B cell (primary cell): ENCODE measurements around the gene FRMD8. TPM values are rescaled to one million over a fixed set of nuclear protein-coding genes. Genes with fewer than 3 reads are reported as not detected.
"Not testable (repeated sequence)": the region's sequence is repeated elsewhere in the genome, so short reads cannot be mapped to it uniquely, and the experiment has no call there.

Experiments used
- ATAC-seq: fragments of 200-7000 bp; cut with Tn5 transposase; one replicate; pipeline ENCODE4 v1.10.0; 2021; ENCODE audit warnings: low read depth, mild to moderate bottlenecking, moderate number of reproducible peaks, moderate library complexity
- CTCF ChIA-PET: fragments of 350-600 bp; sonication (Branson Sonifier 250); formaldehyde crosslinking; loops from one replicate; lab custom pipeline; 2021; ENCODE audit warnings: antibody characterized with exemption, inconsistent platforms; lab: Charles Lee
- POLR2A ChIA-PET: fragments of 350-600 bp; sonication (Branson Sonifier 250); formaldehyde crosslinking; loops from one replicate; lab custom pipeline; 2021; ENCODE audit warnings: antibody characterized with exemption; lab: Charles Lee
- DNase-seq: peaks from one replicate; pipeline ENCODE4 v3.0.0; 2013
- H2AFZ ChIP-seq: 2 replicates; pipeline ENCODE4 v1.6.1; 2012; ENCODE audit warnings: mild to moderate bottlenecking, low read depth, low read length; ENCODE audit not compliant: insufficient read depth, poor library complexity, severe bottlenecking
- H3K27ac ChIP-seq, 2 donors: 1 replicate in 1 of 2; 2 replicates in 1 of 2; pipeline ENCODE4 v1.5.1; 2012 to 2013; ENCODE audit warnings: low read length in 2 of 2, mild to moderate bottlenecking in 2 of 2, moderate library complexity in 1 of 2
- H3K27me3 ChIP-seq, 4 experiments: fragments of 200-600 bp in 1 of 4; sonication (generic) in 1 of 4; replicated peaks in 1 of 4; 1 replicate in 2 of 4; 2 replicates in 2 of 4; pipeline versions ENCODE4 v1.6.1 to v1.7.0; 2013 to 2016; ENCODE audit warnings: low read length in 3 of 4, mild to moderate bottlenecking in 2 of 4, mixed read lengths in 1 of 4, moderate library complexity in 1 of 4; ENCODE audit not compliant: insufficient read depth in 4 of 4, control insufficient read depth in 3 of 4; ENCODE audit errors: control extremely low read depth in 1 of 4
- H3K36me3 ChIP-seq, 2 experiments: replicated peaks in 1 of 2; 1 replicate in 1 of 2; 2 replicates in 1 of 2; pipeline versions ENCODE4 v1.6.1 to v1.7.1; 2013; ENCODE audit warnings: low read length in 1 of 2; ENCODE audit not compliant: insufficient read depth in 2 of 2, control insufficient read depth in 1 of 2; ENCODE audit errors: control extremely low read depth in 1 of 2, extremely low read depth in 1 of 2
- H3K4me1 ChIP-seq, 2 donors: fragments of 200-600 bp in 1 of 2; sonication (generic) in 1 of 2; 1 replicate in 1 of 2; 2 replicates in 1 of 2; pipeline versions ENCODE4 v1.5.1 to v1.6.1; 2013 to 2017; ENCODE audit warnings: low read length in 2 of 2; ENCODE audit not compliant: control insufficient read depth in 2 of 2, insufficient read depth in 2 of 2
- H3K4me2 ChIP-seq: replicated peaks from 2 replicates; pipeline ENCODE3; 2012; ENCODE audit warnings: mild to moderate bottlenecking, low read depth, low read length; ENCODE audit not compliant: poor library complexity, severe bottlenecking
- H3K4me3 ChIP-seq, 5 experiments: fragments of 200-600 bp in 1 of 5; sonication (generic) in 1 of 5; 1 replicate in 3 of 5; 2 replicates in 2 of 5; pipeline versions ENCODE4 v1.5.1 to v1.7.0; 2011 to 2016; ENCODE audit warnings: low read length in 4 of 5, mild to moderate bottlenecking in 4 of 5, low read depth in 2 of 5, control low read depth in 1 of 5, moderate library complexity in 1 of 5; ENCODE audit not compliant: insufficient read depth in 1 of 5; ENCODE audit errors: control extremely low read depth in 1 of 5, extremely low read depth in 1 of 5
- H3K79me2 ChIP-seq: fragments of 200-600 bp; sonication (generic); one replicate; pipeline ENCODE4 v1.6.0; 2016; ENCODE audit warnings: low read length; ENCODE audit not compliant: control insufficient read depth, insufficient read depth
- H3K9ac ChIP-seq: fragments of 200-600 bp; sonication (generic); 2 replicates; pipeline ENCODE4 v1.6.1; 2017; ENCODE audit warnings: mild to moderate bottlenecking, low read length, moderate library complexity
- H3K9me3 ChIP-seq, 3 donors: one replicate each; pipeline versions ENCODE4 v1.6.1 to v1.7.1; 2013; ENCODE audit warnings: low read length in 2 of 3; ENCODE audit not compliant: control insufficient read depth in 2 of 3, insufficient read depth in 1 of 3; ENCODE audit errors: control extremely low read depth in 1 of 3
- H4K20me1 ChIP-seq: 2 replicates; pipeline ENCODE4 v1.6.0; 2012; ENCODE audit warnings: mild to moderate bottlenecking, low read length; ENCODE audit not compliant: insufficient read depth, control insufficient read depth, poor library complexity, severe bottlenecking
- H3K27ac Mint-ChIP-seq: one replicate; pipeline ENCODE4 v1.8.0; 2021; ENCODE audit warnings: mixed read lengths
- H3K27me3 Mint-ChIP-seq: one replicate; pipeline ENCODE4 v1.8.0; 2021; ENCODE audit warnings: mixed read lengths
- H3K4me1 Mint-ChIP-seq: one replicate; pipeline ENCODE4 v1.8.0; 2021; ENCODE audit warnings: mixed read lengths
- H3K4me3 Mint-ChIP-seq: one replicate; pipeline ENCODE4 v1.8.0; 2021; ENCODE audit warnings: mixed read lengths
- H3K9me3 Mint-ChIP-seq: one replicate; pipeline ENCODE4 v1.8.0; 2022; ENCODE audit warnings: mixed read lengths; ENCODE audit not compliant: insufficient read depth
- EZH2 ChIP-seq: IDR thresholded peaks from 2 replicates; pipeline ENCODE4 v1.6.1; 2012; ENCODE audit warnings: borderline replicate concordance, low read depth, mild to moderate bottlenecking, moderate library complexity, low read length; ENCODE audit not compliant: insufficient read depth, poor library complexity, severe bottlenecking
- WGBS: methylation state at CpG from one replicate; pipeline ENCODE4 v1.1.5; 2013; ENCODE audit warnings: missing lambda C conversion rate; ENCODE audit not compliant: insufficient coverage; 5-methylcytosine and 5-hydroxymethylcytosine counted together
- intact Hi-C: fragments of 100-400 bp; cut with micrococcal nuclease; formaldehyde crosslinking; loops from one replicate; pipeline ENCODE4 v1.10.0; 2022
- polyA plus RNA-seq: library from polyadenylated mRNA; depleted of rRNA; stranded (reverse); fragments of >200 nt; gene quantifications from 2 replicates; pipeline ENCODE4 v1.2.3, GENCODE V29; 2012
- total RNA-seq, 2 donors: library from RNA; stranded (reverse); fragments of 120-200 nt in 1 of 2; gene quantifications; 1 replicate in 1 of 2; 2 replicates in 1 of 2; pipeline versions ENCODE4 v1.2.3 to v1.2.4, GENCODE V29; 2013 to 2022
- TF ChIP-seq, protein P1 (sequence below): fragments of 200-600 bp; IDR thresholded peaks from one replicate; pipeline ENCODE4 v1.8.0; 2022; ENCODE audit warnings: antibody characterized with exemption, mild to moderate bottlenecking

FRMD8 gene
- total and polyA plus RNA-seq, 2 donors (not counting 1 experiment from before 2014, with no cell fraction given) = 44.3 to 73.6 TPM

DNA sequence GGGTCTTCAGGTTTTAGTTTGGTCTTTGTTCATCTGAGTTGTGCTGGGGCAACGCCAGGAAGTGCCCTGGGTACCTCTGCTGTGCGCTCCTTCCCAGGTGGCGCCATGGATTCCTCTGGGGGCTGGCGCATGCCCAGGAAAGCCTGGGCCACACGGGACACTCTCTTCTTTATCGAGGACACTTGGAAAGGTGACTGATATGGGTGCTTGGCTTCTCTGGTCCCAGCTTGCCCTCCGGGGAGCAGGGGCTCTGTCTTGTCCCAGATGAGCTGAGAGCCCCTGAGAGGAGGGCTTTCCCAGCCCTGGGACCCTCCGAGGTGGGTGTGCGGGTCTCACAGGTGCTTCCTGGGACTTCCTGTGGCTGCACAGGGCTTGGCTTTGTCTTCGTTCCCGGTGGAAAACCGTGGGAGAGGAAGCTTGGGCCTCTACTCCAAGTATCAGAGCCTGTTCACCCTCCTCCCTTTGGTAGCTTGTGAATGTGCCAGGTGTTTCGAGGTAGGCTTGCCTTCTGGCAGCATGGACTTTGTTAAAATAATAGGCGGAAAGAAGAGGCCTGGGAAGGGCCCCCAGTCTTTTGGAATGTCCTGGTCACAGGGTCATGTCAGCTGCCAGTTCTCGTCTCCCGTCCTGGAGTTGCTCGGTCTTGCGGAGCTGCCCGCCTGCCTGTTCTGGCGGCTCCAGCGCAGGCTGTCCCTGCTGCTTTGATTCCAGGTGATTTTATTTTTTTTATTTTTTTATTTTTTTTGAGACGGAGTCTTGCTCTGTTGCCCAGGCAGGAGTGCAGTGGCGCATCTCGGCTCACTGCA is 26.0 kb downstream of the FRMD8 start:
- Histone ChIP-seq H3K27me3 (no peaks in the 10 kb centered on the region), H3K4me3 (no peak overlapping the region), H3K4me1 (peaks cover 29 to 43% of the 10 kb centered on the region in 2 donors), H2AFZ (no peak overlapping the region), H3K36me3 (peaks cover 7 to 40% of the 10 kb centered on the region in 2 experiments), H4K20me1 (no peaks in the 10 kb centered on the region), H3K79me2 (peaks cover 80% of the 10 kb centered on the region), H3K27ac (no peak overlapping the region), H3K9ac (no peak overlapping the region), H3K4me2 (no peak overlapping the region), H3K9me3 (no peaks in the 10 kb centered on the region)
- no peaks in the 10 kb centered on the region for H3K27me3 Mint-ChIP-seq
- H3K9me3 Mint-ChIP-seq = no peaks in the 10 kb centered on the region
- peak overlapping the region; percentile 56 for H3K27ac Mint-ChIP-seq
- no peak for DNase-seq
- 94% methylated on average over 18 of the region's 24 CpGs for WGBS
- intact Hi-C loops = no loop called here
- TF ChIP-seq, protein P1, sequence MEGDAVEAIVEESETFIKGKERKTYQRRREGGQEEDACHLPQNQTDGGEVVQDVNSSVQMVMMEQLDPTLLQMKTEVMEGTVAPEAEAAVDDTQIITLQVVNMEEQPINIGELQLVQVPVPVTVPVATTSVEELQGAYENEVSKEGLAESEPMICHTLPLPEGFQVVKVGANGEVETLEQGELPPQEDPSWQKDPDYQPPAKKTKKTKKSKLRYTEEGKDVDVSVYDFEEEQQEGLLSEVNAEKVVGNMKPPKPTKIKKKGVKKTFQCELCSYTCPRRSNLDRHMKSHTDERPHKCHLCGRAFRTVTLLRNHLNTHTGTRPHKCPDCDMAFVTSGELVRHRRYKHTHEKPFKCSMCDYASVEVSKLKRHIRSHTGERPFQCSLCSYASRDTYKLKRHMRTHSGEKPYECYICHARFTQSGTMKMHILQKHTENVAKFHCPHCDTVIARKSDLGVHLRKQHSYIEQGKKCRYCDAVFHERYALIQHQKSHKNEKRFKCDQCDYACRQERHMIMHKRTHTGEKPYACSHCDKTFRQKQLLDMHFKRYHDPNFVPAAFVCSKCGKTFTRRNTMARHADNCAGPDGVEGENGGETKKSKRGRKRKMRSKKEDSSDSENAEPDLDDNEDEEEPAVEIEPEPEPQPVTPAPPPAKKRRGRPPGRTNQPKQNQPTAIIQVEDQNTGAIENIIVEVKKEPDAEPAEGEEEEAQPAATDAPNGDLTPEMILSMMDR = no peak
- TF ChIP-seq EZH2 = no peak
- CTCF ChIA-PET = interaction anchor here (0.7 to 14.9 kb wide), 4 partner anchors 31 to 375 kb away, joined by 3 to 541 read pairs (median 6); partner anchors contain the start of gene MALAT1
- POLR2A ChIA-PET = interaction anchor here (0.7 to 16.5 kb wide), 4 partner anchors 17 to 93 kb away, joined by 3 to 1159 read pairs (median 5); partner anchors contain the start of gene MALAT1
- H3K4me1 Mint-ChIP-seq = peaks cover 37% of the 10 kb centered on the region
- ATAC-seq = no peak
- H3K4me3 Mint-ChIP-seq = no peak overlapping the region

DNA sequence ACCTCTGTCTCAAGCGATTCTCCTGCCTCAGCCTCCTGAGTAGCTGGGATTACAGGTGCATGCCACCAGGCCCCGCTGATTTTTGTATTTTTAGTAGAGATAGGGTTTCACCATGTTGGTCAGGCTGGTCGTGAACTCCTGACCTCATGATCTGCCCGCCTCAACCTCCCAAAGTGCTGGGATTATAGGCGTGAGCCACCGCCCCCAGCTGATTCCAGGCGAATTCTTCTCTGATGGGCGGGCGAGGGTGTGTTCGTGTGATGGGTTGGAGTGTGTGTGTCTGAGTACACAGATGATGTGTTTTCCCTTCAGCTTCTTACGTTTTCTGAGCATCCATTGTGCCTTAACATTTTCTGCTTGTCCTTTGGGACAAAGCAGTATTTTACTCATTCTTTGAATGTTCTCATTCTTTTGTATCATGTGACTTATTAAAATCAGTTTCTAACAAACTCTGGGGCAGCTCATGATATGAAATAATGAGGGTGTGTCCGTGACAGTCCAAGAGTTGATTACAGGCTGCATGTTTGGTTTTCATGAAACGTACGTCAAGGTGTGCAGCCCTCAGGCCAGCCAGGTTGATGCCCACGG is 26.7 kb downstream of the FRMD8 start:
- WGBS = 97% methylated on average over 14 of the region's 15 CpGs
- ATAC-seq, H3K27ac ChIP-seq, DNase-seq, H2AFZ ChIP-seq, H3K4me2 ChIP-seq, H3K9me3 ChIP-seq, H3K4me3 ChIP-seq, H3K4me3 Mint-ChIP-seq, intact Hi-C loops, H3K27me3 ChIP-seq, H3K9me3 Mint-ChIP-seq, H3K9ac ChIP-seq, H3K27me3 Mint-ChIP-seq, H4K20me1 ChIP-seq: not testable (repeated sequence)
- Histone ChIP-seq H3K36me3 (peaks cover 7 to 40% of the 10 kb centered on the region in 2 experiments), H3K79me2 (peaks cover 86% of the 10 kb centered on the region), H3K4me1 (peaks cover 33 to 45% of the 10 kb centered on the region in 2 donors)
- H3K4me1 Mint-ChIP-seq = peaks cover 41% of the 10 kb centered on the region
- POLR2A ChIA-PET = interaction anchor here (0.6 to 16.5 kb wide), 3 partner anchors 17 to 88 kb away, joined by 3 to 1159 read pairs (median 4); partner anchors contain the start of gene MALAT1
- CTCF ChIA-PET = interaction anchor here (0.7 to 14.9 kb wide), 4 partner anchors 31 to 376 kb away, joined by 3 to 541 read pairs (median 6); partner anchors contain the start of gene MALAT1
- H3K27ac Mint-ChIP-seq = peak overlapping the region; percentile 15
